HEK293 (cell line): Measurements from ENCODE around the gene MEI4.
"Not testable (repeated sequence)": the region's sequence is repeated elsewhere in the genome, so short reads cannot be mapped to it uniquely, and the experiment has no call there.

ENCODE experiments used
- GLIS2 ChIP-seq: fragments of 450-650 bp; formaldehyde crosslinking; IDR thresholded peaks from 2 replicates; pipeline ENCODE4 v1.5.1; 2016; ENCODE audit warnings: missing biosample characterization, missing genetic modification characterization
- KLF1 ChIP-seq: fragments of 450-650 bp; formaldehyde crosslinking; IDR thresholded peaks from 2 replicates; pipeline ENCODE4 v1.5.1; 2016; ENCODE audit warnings: missing biosample characterization, missing genetic modification characterization
- KLF10 ChIP-seq: fragments of 450-650 bp; IDR thresholded peaks from 2 replicates; pipeline ENCODE4 v1.5.1; 2018; ENCODE audit warnings: missing biosample characterization, mild to moderate bottlenecking, missing genetic modification characterization
- KLF16 ChIP-seq: fragments of 450-650 bp; formaldehyde crosslinking; IDR thresholded peaks from 2 replicates; pipeline ENCODE4 v1.5.1; 2017; ENCODE audit warnings: missing biosample characterization, missing genetic modification characterization
- ZFP37 ChIP-seq: fragments of 450-650 bp; formaldehyde crosslinking; IDR thresholded peaks from 2 replicates; pipeline ENCODE4 v1.5.1; 2016; ENCODE audit warnings: missing biosample characterization, missing genetic modification characterization
- ZNF202 ChIP-seq: fragments of 450-650 bp; formaldehyde crosslinking; IDR thresholded peaks from 2 replicates; pipeline ENCODE4 v1.5.1; 2016; ENCODE audit warnings: missing biosample characterization, missing genetic modification characterization, borderline replicate concordance
- ZNF530 ChIP-seq: fragments of 450-650 bp; formaldehyde crosslinking; IDR thresholded peaks from 2 replicates; pipeline ENCODE4 v1.5.1; 2016; ENCODE audit warnings: low read depth, missing biosample characterization, missing genetic modification characterization
- TF ChIP-seq, protein P1 (sequence below): fragments of 450-650 bp; formaldehyde crosslinking; IDR thresholded peaks from 2 replicates; pipeline ENCODE4 v1.5.1; 2016; ENCODE audit warnings: missing biosample characterization, missing genetic modification characterization, low read depth
- TF ChIP-seq, protein P2 (sequence below): fragments of 450-650 bp; formaldehyde crosslinking; IDR thresholded peaks from 2 replicates; pipeline ENCODE4 v1.5.1; 2016; ENCODE audit warnings: missing biosample characterization, missing genetic modification characterization

DNA sequence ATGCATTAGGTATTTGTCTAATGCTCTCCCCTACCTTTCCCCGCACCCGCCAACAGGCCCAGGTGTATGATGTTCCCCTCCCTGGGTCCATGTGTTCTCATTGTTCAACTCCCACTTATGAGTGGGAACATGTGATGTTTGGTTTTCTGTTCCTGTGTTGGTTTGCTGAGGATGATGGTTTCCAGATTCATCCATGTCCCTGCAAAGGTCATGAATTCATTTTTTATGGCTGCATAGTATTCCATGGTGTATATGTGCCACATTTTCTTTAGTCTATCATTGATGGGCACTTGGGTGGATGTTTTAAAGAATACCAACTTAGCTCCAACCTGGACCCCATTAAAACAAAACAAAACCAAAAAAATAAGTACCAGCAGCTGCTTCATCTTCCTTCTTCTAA is 180.9 kb downstream of the MEI4 start:
- TF ChIP-seq GLIS2 (tag by site-specific recombination); KLF16; ZFP37 (tag by site-specific recombination); KLF10 (tag by site-specific recombination); ZNF202 (tag by site-specific recombination); KLF1 (tag by site-specific recombination); ZNF530: not testable (repeated sequence)
- TF ChIP-seq, protein P1, sequence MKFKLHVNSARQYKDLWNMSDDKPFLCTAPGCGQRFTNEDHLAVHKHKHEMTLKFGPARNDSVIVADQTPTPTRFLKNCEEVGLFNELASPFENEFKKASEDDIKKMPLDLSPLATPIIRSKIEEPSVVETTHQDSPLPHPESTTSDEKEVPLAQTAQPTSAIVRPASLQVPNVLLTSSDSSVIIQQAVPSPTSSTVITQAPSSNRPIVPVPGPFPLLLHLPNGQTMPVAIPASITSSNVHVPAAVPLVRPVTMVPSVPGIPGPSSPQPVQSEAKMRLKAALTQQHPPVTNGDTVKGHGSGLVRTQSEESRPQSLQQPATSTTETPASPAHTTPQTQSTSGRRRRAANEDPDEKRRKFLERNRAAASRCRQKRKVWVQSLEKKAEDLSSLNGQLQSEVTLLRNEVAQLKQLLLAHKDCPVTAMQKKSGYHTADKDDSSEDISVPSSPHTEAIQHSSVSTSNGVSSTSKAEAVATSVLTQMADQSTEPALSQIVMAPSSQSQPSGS (tag by site-specific recombination): not testable (repeated sequence)
- TF ChIP-seq, protein P2, sequence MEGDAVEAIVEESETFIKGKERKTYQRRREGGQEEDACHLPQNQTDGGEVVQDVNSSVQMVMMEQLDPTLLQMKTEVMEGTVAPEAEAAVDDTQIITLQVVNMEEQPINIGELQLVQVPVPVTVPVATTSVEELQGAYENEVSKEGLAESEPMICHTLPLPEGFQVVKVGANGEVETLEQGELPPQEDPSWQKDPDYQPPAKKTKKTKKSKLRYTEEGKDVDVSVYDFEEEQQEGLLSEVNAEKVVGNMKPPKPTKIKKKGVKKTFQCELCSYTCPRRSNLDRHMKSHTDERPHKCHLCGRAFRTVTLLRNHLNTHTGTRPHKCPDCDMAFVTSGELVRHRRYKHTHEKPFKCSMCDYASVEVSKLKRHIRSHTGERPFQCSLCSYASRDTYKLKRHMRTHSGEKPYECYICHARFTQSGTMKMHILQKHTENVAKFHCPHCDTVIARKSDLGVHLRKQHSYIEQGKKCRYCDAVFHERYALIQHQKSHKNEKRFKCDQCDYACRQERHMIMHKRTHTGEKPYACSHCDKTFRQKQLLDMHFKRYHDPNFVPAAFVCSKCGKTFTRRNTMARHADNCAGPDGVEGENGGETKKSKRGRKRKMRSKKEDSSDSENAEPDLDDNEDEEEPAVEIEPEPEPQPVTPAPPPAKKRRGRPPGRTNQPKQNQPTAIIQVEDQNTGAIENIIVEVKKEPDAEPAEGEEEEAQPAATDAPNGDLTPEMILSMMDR: not testable (repeated sequence)
